Motor neuron (in vitro differentiated cells): Measurements from ENCODE around the gene AMHR2. TPM values are rescaled to one million over a fixed set of nuclear protein-coding genes. Genes with fewer than 3 reads are reported as not detected.
"Not testable (repeated sequence)": the region's sequence is repeated elsewhere in the genome, so short reads cannot be mapped to it uniquely, and the experiment has no call there.

Experiments used
- ATAC-seq, 8 experiments: fragments of 200-7000 bp; cut with Tn5 transposase; replicated peaks in 6 of 8; 2 replicates each; pipeline ENCODE4 v1.8.0; 2021; ENCODE audit warnings: mild to moderate bottlenecking in 8 of 8, moderate library complexity in 8 of 8
- H3K27ac ChIP-seq, 2 donors: fragments of 250-450 bp; sonication (Bioruptor Pico); 2 replicates each; pipeline ENCODE4 v1.9.0; 2021; ENCODE audit warnings: antibody characterized with exemption in 2 of 2, mild to moderate bottlenecking in 2 of 2, moderate library complexity in 1 of 2
- H3K4me1 ChIP-seq, 2 donors: fragments of 250-450 bp; sonication (Bioruptor Pico); replicated peaks in 1 of 2; 2 replicates each; pipeline ENCODE4 v1.6.1; 2021; ENCODE audit warnings: antibody characterized with exemption in 2 of 2, mild to moderate bottlenecking in 2 of 2, moderate library complexity in 1 of 2
- H3K4me3 ChIP-seq, 5 donors: fragments of 250-450 bp; sonication (Bioruptor Pico); 2 replicates each; pipeline ENCODE4 v1.9.0; 2021; ENCODE audit warnings: antibody characterized with exemption in 5 of 5, mild to moderate bottlenecking in 5 of 5, moderate library complexity in 4 of 5
- WGBS, 10 experiments: fragments of 450-650 bp; shearing (Covaris generic); methylation state at CpG; one replicate each; pipeline ENCODE4 v1.0.0; 2022; 5-methylcytosine and 5-hydroxymethylcytosine counted together
- in situ Hi-C, 9 experiments: fragments of 400-800 bp; cut with MboI; loops; one replicate each; pipeline ENCODE4 v1.15.0; 2021; ENCODE audit warnings: low sequenced_read_pairs in 9 of 9, low pct_unique_long_range_greater_than_20kb in 2 of 9; ENCODE audit not compliant: unreplicated experiment in 9 of 9
- total RNA-seq, 8 experiments: library from RNA; unstranded; fragments of 300-600 nt; gene quantifications; 2 replicates each; pipeline versions ENCODE4 v1.2.3 to v1.2.4, GENCODE V29; 2022

The AMHR2 gene
- total RNA-seq, 8 experiments from 2014 or later: 0.13 to 2.4 (median 0.38) TPM; not detected in 3

DNA sequence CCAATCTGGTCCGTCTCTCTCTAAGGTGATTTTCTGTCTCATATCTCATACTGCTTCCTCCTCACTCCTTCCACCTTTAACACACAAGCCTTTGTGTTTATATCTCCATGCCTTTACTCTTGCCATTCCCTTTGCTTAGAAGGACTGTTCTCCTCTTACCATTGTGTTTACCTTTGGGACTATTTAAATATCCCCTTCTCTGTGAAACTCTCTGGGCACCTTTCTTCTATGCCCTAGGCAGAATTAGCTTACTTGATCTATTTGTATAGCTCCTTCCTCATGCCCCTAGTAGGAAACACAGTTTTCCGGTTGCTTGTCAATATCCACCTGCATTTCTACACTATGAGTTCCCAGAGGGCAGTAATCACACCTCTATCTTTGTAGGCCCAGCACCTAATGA lies 3.9 kb upstream of the AMHR2 start:
- in situ Hi-C loops: loop anchor here in 2 of 9 experiments (10.0 kb wide), 2 partner anchors 65 to 75 kb away; no protein-coding TSS in a partner anchor

DNA sequence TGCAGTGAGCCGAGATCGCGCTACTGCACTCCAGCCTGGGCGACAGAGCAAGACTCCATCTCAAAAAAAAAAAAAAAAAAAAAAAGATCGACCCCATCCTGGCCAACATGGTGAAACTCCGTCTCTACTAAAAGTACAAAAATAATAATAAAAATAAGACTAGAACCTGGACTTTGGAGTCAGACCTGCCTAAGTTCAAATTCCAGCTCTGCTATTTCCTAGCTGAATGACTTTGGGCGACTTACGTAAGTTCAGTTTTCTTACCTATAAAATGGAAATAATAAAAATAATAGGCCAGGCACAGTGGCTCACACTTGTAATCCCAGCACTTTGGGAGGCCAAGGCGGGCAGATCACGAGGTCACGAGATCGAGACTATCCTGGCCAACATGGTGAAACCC lies 1.4 kb upstream of the AMHR2 start:
- not testable (repeated sequence) for H3K4me1 ChIP-seq, H3K4me3 ChIP-seq, ATAC-seq, H3K27ac ChIP-seq
- 42 to 98% (median 83%) methylated on average over 1 to 11 of the region's 12 CpGs for WGBS, 10 experiments
- in situ Hi-C loops: loop anchor here in 2 of 9 experiments (10.0 kb wide), 2 partner anchors 67 to 77 kb away; no protein-coding TSS in a partner anchor

More for the DNA sequence above, 3.9 kb upstream of the AMHR2 start:
- no peak overlapping the region for H3K4me3 ChIP-seq
- no peak overlapping the region for H3K27ac ChIP-seq
- peaks cover 1 to 9% of the 10 kb centered on the region in 2 donors for H3K4me1 ChIP-seq
- ATAC-seq: no peak
- 71 to 100% (median 92%) methylated on average over 1 to 2 of the region's 2 CpGs; no CpG with 5 or more reads in 1 of the 10 experiments for WGBS, 10 experiments

DNA sequence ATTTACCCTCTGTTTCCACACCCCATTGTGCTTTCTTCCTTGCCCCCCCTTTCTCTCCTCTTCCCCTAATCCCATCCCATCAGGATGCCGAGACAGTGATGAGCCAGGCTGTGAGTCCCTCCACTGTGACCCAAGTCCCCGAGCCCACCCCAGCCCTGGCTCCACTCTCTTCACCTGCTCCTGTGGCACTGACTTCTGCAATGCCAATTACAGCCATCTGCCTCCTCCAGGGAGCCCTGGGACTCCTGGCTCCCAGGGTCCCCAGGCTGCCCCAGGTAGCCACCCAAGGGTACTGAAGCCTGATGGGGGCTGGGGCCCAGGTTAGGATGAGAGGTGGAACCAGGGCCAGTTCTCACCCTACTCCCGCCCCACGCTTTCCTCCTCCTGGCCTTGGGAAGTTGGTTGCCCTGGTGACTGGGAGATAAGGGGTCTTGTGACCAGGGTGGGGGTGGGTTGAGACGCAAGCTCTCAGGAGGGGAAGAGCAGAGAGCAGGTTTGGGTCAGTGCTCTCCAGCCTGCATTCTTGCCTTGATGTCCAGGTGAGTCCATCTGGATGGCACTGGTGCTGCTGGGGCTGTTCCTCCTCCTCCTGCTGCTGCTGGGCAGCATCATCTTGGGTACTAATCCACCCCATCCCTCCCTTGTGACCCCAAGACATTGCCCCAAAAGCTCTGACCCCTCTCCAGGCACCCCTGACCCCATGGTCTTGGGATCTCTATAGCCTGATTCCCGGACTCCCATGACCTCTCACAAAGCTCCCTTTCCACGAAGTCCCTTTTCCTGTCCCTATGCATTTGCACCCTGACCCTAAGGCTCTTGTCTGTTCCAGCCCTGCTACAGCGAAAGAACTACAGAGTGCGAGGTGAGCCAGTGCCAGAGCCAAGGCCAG lies 1.2 kb downstream of the AMHR2 start:
- no peak for ATAC-seq
- in situ Hi-C loops: loop anchor here in 3 of 9 experiments (10.0 to 25.0 kb wide), 3 partner anchors 70 to 88 kb away; partner anchors contain the start of gene SP7 (in 1 of the 3)
- 0 to 100% (median 88%) methylated on average over 1 to 5 of the region's 9 CpGs; no CpG with 5 or more reads in 4 of the 10 experiments for WGBS, 10 experiments
- Histone ChIP-seq H3K4me1 (peaks cover 2% of the 10 kb centered on the region in 2 donors), H3K4me3 (no peak overlapping the region), H3K27ac (no peak overlapping the region)

GRCh38 chr12:53425515-53426150 lies 2.0 kb downstream of the AMHR2 start:
- peaks cover 2% of the 10 kb centered on the region in 2 donors for H3K4me1 ChIP-seq
- in situ Hi-C loops: loop anchor here in 3 of 9 experiments (10.0 to 25.0 kb wide), 3 partner anchors 71 to 88 kb away; partner anchors contain the start of gene SP7 (in 1 of the 3)
- no peak overlapping the region for H3K27ac ChIP-seq
- H3K4me3 ChIP-seq: no peak overlapping the region
- WGBS, 10 experiments: 20 to 100% (median 90%) methylated on average over 1 to 4 of the region's 11 CpGs; no CpG with 5 or more reads in 3 of the 10 experiments
- ATAC-seq: no peak

DNA sequence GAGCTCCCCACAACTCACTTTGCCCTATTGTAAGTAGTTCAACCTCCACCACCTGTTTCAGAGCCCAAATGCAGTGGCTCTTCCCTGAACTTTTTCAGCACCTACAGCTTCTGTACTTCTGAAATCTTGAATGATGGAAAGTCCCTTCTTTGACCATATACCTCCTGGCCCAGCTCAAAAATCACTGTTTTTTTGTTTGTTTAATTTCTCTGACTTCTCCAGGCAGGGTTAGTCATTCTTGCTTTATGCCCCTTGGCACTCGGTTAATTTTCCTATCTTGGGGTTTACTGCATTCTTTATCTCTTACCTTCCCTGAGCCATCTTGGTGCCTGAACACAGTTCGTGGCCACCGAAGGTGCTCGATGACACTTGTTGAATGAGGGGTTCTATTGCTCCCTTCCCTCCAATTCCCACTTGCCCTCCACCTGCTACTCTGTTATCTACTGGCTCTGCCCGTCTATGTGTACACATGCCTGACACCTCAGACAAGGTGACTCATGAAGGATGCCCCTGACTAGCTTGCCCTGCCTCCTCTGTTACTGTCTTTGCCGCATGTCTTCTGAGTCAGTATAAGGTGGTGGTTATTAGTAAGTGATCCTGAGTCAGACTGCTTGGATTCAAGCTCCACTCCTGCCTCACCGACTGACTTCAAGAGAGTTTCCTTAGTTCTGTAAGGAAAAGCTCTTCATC lies 4.4 kb downstream of the AMHR2 start:
- ATAC-seq: peak in 5 of 8 experiments; percentile 48 to 81 (median 63)
- in situ Hi-C loops: loop anchor here in 3 of 9 experiments (10.0 to 25.0 kb wide), 3 partner anchors 73 to 91 kb away; partner anchors contain the start of gene SP7 (in 1 of the 3)
- Histone ChIP-seq H3K4me1 (peaks cover 0 to 2% of the 10 kb centered on the region in 2 donors), H3K4me3 (no peak overlapping the region), H3K27ac (no peak overlapping the region)
- WGBS, 10 experiments: 0 to 100% (median 93%) methylated on average over 2 to 7 of the region's 7 CpGs; no CpG with 5 or more reads in 1 of the 10 experiments

- Histone ChIP-seq H3K4me3 (no peak overlapping the region), H3K27ac (no peak overlapping the region), H3K4me1 (peaks cover 0 to 2% of the 10 kb centered on the region in 2 donors)
- no peak for ATAC-seq
- in situ Hi-C loops: loop anchor here in 3 of 9 experiments (10.0 to 25.0 kb wide), 3 partner anchors 74 to 91 kb away; partner anchors contain the start of gene SP7 (in 1 of the 3)
- WGBS, 10 experiments: 40 to 100% (median 82%) methylated on average over 1 to 5 of the region's 7 CpGs; no CpG with 5 or more reads in 4 of the 10 experiments
These were observed 5.1 kb downstream of the AMHR2 start for GRCh38 chr12:53428741-53429140.

DNA sequence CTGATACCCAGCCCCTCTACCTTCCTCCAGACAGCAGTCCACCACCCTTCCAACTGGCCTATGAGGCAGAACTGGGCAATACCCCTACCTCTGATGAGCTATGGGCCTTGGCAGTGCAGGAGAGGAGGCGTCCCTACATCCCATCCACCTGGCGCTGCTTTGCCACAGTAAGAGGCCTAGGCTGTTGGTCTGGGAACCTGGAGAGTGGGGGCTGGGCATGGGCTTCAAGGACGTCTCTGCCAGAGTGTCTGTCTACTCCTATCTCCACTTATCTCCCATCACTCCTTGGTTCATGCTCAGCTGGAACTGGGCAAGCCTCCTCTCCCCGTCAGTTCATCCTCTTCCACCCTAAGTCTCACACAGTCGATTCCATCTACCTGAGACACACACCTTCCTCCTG lies 6.5 kb downstream of the AMHR2 start:
- in situ Hi-C loops: loop anchor here in 1 of 9 experiments (25.0 kb wide), 1 partner anchor 93 kb away; the partner anchor contains the start of gene SP7
- 20 to 94% (median 70%) methylated on average over 2 to 4 of the region's 5 CpGs; no CpG with 5 or more reads in 2 of the 10 experiments for WGBS, 10 experiments
- no peak overlapping the region for H3K27ac ChIP-seq
- H3K4me3 ChIP-seq: no peak overlapping the region
- ATAC-seq: no peak
- H3K4me1 ChIP-seq: no peaks in the 10 kb centered on the region

- Histone ChIP-seq H3K4me1 (no peaks in the 10 kb centered on the region), H3K4me3 (no peak overlapping the region), H3K27ac (no peak overlapping the region)
- peak in 1 of 8 experiments; percentile 37 for ATAC-seq
- in situ Hi-C loops: loop anchor here in 1 of 9 experiments (25.0 kb wide), 1 partner anchor 94 kb away; the partner anchor contains the start of gene SP7
- 40 to 100% (median 70%) methylated on average over 1 to 7 of the region's 7 CpGs; no CpG with 5 or more reads in 6 of the 10 experiments for WGBS, 10 experiments
These were observed 7.5 kb downstream of the AMHR2 start for GRCh38 chr12:53431187-53431586.

GRCh38 chr12:53435326-53435725 lies 11.7 kb downstream of the AMHR2 start:
- H3K4me3 ChIP-seq, H3K27ac ChIP-seq, ATAC-seq, H3K4me1 ChIP-seq: not testable (repeated sequence)
- in situ Hi-C loops: loop anchor here in 1 of 9 experiments (25.0 kb wide), 1 partner anchor 98 kb away; the partner anchor contains the start of gene SP7
- WGBS, 10 experiments: 92 to 100% (median 97%) methylated on average over 1 to 9 of the region's 9 CpGs

GRCh38 chr12:53439582-53439981 lies 15.9 kb downstream of the AMHR2 start:
- not testable (repeated sequence) for H3K4me3 ChIP-seq, ATAC-seq, H3K27ac ChIP-seq
- H3K4me1 ChIP-seq: peaks cover 14% of the 10 kb centered on the region in 2 donors
- in situ Hi-C loops: loop anchor here in 1 of 9 experiments (25.0 kb wide), 1 partner anchor 102 kb away; the partner anchor contains the start of gene SP7

GRCh38 chr12:53441040-53441833 lies 17.6 kb downstream of the AMHR2 start, which contains the start of gene PRR13:
Gene PRR13 (plus strand): TSS chr12:53441734. CDS start chr12:53442715, 981 bp downstream.
- Histone ChIP-seq H3K27ac (peak within 1 kb of the TSS; percentile 67 to 83), H3K4me3 (peak within 1 kb of the TSS; percentile 38 to 72 (median 50)), H3K4me1 (peaks cover 14% of the 10 kb centered on the region in 2 donors)
- ATAC-seq: peak; percentile 92 to 99 (median 98)
- in situ Hi-C loops: loop anchor here in 1 of 9 experiments (25.0 kb wide), 1 partner anchor 104 kb away; the partner anchor contains the start of gene SP7
- whole genome bisulfite sequencing, 10 experiments: 0 to 15% (median 6%) methylated on average over 3 to 15 of the region's 31 CpGs; no CpG with 5 or more reads in 1 of the 10 experiments
